SK-N-SH treated with all-trans-retinoic acid at 6 μM for 48 hours (cell line): ENCODE data around the gene ICE1.

Source experiments
- ATAC-seq: fragments of 200-7000 bp; cut with Tn5 transposase; 3 replicates; pipeline ENCODE4 v1.9.1; 2020; ENCODE audit warnings: mild to moderate bottlenecking, moderate library complexity
- ARNTL ChIP-seq: fragments of 450-650 bp; formaldehyde crosslinking; IDR thresholded peaks from 2 replicates; pipeline ENCODE4 v1.5.0; 2020; ENCODE audit warnings: low read depth, mild to moderate bottlenecking, moderate library complexity, borderline replicate concordance
- BACH2 ChIP-seq: fragments of 250-450 bp; sonication (Bioruptor Pico); IDR thresholded peaks from 2 replicates; pipeline ENCODE4 v1.9.0; 2021; ENCODE audit warnings: mild to moderate bottlenecking, borderline replicate concordance
- CREB5 ChIP-seq: fragments of 250-450 bp; sonication (Bioruptor Pico); IDR thresholded peaks from 2 replicates; pipeline ENCODE4 v1.5.1; 2020; ENCODE audit warnings: low read depth, mild to moderate bottlenecking, moderate library complexity
- CSDC2 ChIP-seq: fragments of 250-450 bp; sonication (Bioruptor Pico); IDR thresholded peaks from 2 replicates; pipeline ENCODE4 v1.5.0; 2020; ENCODE audit warnings: mild to moderate bottlenecking, moderate library complexity
- CSRNP3 ChIP-seq: fragments of 250-450 bp; sonication (Bioruptor Pico); IDR thresholded peaks from 2 replicates; pipeline ENCODE4 v1.5.1; 2021; ENCODE audit warnings: mild to moderate bottlenecking, moderate library complexity
- ESRRG ChIP-seq: fragments of 250-450 bp; sonication (Bioruptor Pico); IDR thresholded peaks from 2 replicates; pipeline ENCODE4 v1.6.1; 2021; ENCODE audit warnings: mild to moderate bottlenecking
- GLIS3 ChIP-seq: fragments of 250-450 bp; sonication (Bioruptor Pico); IDR thresholded peaks from 2 replicates; pipeline ENCODE4 v1.5.0; 2020; ENCODE audit warnings: mild to moderate bottlenecking, moderate library complexity
- ISL1 ChIP-seq: fragments of 250-450 bp; sonication (Bioruptor Pico); IDR thresholded peaks from 2 replicates; pipeline ENCODE4 v2.1.2; 2022; ENCODE audit warnings: mild to moderate bottlenecking, moderate library complexity
- OSR1 ChIP-seq: fragments of 250-450 bp; sonication (Bioruptor Pico); IDR thresholded peaks from 2 replicates; pipeline ENCODE4 v1.8.0; 2022; ENCODE audit warnings: moderate library complexity, mild to moderate bottlenecking, inconsistent platforms
- PATZ1 ChIP-seq: fragments of 250-450 bp; sonication (Bioruptor Pico); IDR thresholded peaks from 2 replicates; pipeline ENCODE4 v1.8.0; 2020; ENCODE audit warnings: mild to moderate bottlenecking, moderate library complexity, borderline replicate concordance
- POU6F1 ChIP-seq: fragments of 250-450 bp; sonication (Bioruptor Pico); IDR thresholded peaks from 2 replicates; pipeline ENCODE4 v1.8.0; 2021; ENCODE audit warnings: low read depth, mild to moderate bottlenecking, moderate library complexity, borderline replicate concordance
- PPARA ChIP-seq: fragments of 250-450 bp; sonication (Bioruptor Pico); IDR thresholded peaks from 2 replicates; pipeline ENCODE4 v1.5.0; 2020; ENCODE audit warnings: mild to moderate bottlenecking, borderline replicate concordance
- RARB ChIP-seq: fragments of 250-450 bp; sonication (Bioruptor Pico); IDR thresholded peaks from 2 replicates; pipeline ENCODE4 v1.8.0; 2021; ENCODE audit warnings: mild to moderate bottlenecking, moderate library complexity
- SNAI2 ChIP-seq: fragments of 250-450 bp; sonication (Bioruptor Pico); IDR thresholded peaks from 2 replicates; pipeline ENCODE4 v1.5.0; 2020; ENCODE audit warnings: mild to moderate bottlenecking, moderate library complexity
- TCF4 ChIP-seq: fragments of 250-450 bp; sonication (Bioruptor Pico); IDR thresholded peaks from 2 replicates; pipeline ENCODE4 v1.8.0; 2021; ENCODE audit warnings: mild to moderate bottlenecking, moderate library complexity, borderline replicate concordance
- TOX ChIP-seq: fragments of 250-450 bp; sonication (Bioruptor Pico); IDR thresholded peaks from 2 replicates; pipeline ENCODE4 v1.8.0; 2021; ENCODE audit warnings: mild to moderate bottlenecking, moderate library complexity, borderline replicate concordance
- TSHZ2 ChIP-seq: fragments of 250-450 bp; sonication (Bioruptor Pico); IDR thresholded peaks from 2 replicates; pipeline ENCODE4 v1.5.0; 2020; ENCODE audit warnings: mild to moderate bottlenecking, moderate library complexity
- ZC3H10 ChIP-seq: fragments of 250-450 bp; sonication (Bioruptor Pico); IDR thresholded peaks from 2 replicates; pipeline ENCODE4 v1.5.1; 2021; ENCODE audit warnings: mild to moderate bottlenecking, moderate library complexity
- ZFP3 ChIP-seq: fragments of 250-450 bp; sonication (Bioruptor Pico); IDR thresholded peaks from 2 replicates; pipeline ENCODE4 v1.5.0; 2020; ENCODE audit warnings: mild to moderate bottlenecking, moderate library complexity
- ZFP30 ChIP-seq: fragments of 450-650 bp; formaldehyde crosslinking; IDR thresholded peaks from 2 replicates; pipeline ENCODE4 v1.5.0; 2022; ENCODE audit warnings: mild to moderate bottlenecking, moderate library complexity
- ZNF565 ChIP-seq: fragments of 450-650 bp; formaldehyde crosslinking; conservative IDR thresholded peaks from 2 replicates; pipeline ENCODE4 v1.5.0; 2020; ENCODE audit warnings: low read depth, mild to moderate bottlenecking, moderate library complexity
- ZNF70 ChIP-seq: fragments of 450-650 bp; formaldehyde crosslinking; IDR thresholded peaks from 2 replicates; pipeline ENCODE4 v1.5.0; 2020; ENCODE audit warnings: mild to moderate bottlenecking, moderate library complexity
- ZNF8 ChIP-seq: fragments of 450-650 bp; formaldehyde crosslinking; IDR thresholded peaks from 2 replicates; pipeline ENCODE4 v1.5.0; 2020; ENCODE audit warnings: mild to moderate bottlenecking, moderate library complexity

The ICE1 gene

GRCh38 chr5:5505815-5506214, 83.3 kb downstream of the ICE1 start (continued):
- no peak for TF ChIP-seq POU6F1
- no peak for TF ChIP-seq ZFP3 (CRISPR knock-in tag)
- TF ChIP-seq SNAI2 (CRISPR knock-in tag) = no peak
- TF ChIP-seq ESRRG (CRISPR knock-in tag) = no peak
- no peak for TF ChIP-seq OSR1 (CRISPR knock-in tag)
- no peak for TF ChIP-seq ZNF565 (CRISPR knock-in tag)
- TF ChIP-seq ISL1 = no peak
- TF ChIP-seq CREB5 (CRISPR knock-in tag) = no peak

GRCh38 chr5:5508391-5508790, 85.9 kb downstream of the ICE1 start:
- TF ChIP-seq ZFP3 (CRISPR knock-in tag) (no peak), CSDC2 (CRISPR knock-in tag) (no peak), SNAI2 (CRISPR knock-in tag) (no peak), RARB (CRISPR knock-in tag) (no peak), ESRRG (CRISPR knock-in tag) (no peak), BACH2 (no peak), GLIS3 (CRISPR knock-in tag) (no peak), ARNTL (no peak), CREB5 (CRISPR knock-in tag) (no peak)
- ATAC-seq = no peak

GRCh38 chr5:5511904-5512416, 89.5 kb downstream of the ICE1 start:
- no peak for TF ChIP-seq RARB (CRISPR knock-in tag)
- TF ChIP-seq TSHZ2 = no peak
- no peak for TF ChIP-seq ZFP30 (CRISPR knock-in tag)
- no peak for TF ChIP-seq CSDC2 (CRISPR knock-in tag)
- TF ChIP-seq ISL1 = no peak
- TF ChIP-seq OSR1 (CRISPR knock-in tag) = no peak
- TF ChIP-seq GLIS3 (CRISPR knock-in tag) = no peak
- no peak for TF ChIP-seq ZFP3 (CRISPR knock-in tag)
- TF ChIP-seq ESRRG (CRISPR knock-in tag) = no peak
- TF ChIP-seq ZNF8 (CRISPR knock-in tag) = no peak
- ATAC-seq = no peak

GRCh38 chr5:5512543-5512942, 90.1 kb downstream of the ICE1 start:
- ATAC-seq = no peak; the same call in 2 of the 3 replicates
- TF ChIP-seq ISL1 (peak; percentile 76), ZC3H10 (CRISPR knock-in tag) (no peak), CSRNP3 (CRISPR knock-in tag) (no peak), GLIS3 (CRISPR knock-in tag) (no peak), SNAI2 (CRISPR knock-in tag) (no peak), OSR1 (CRISPR knock-in tag) (no peak), ESRRG (CRISPR knock-in tag) (no peak), ZNF70 (CRISPR knock-in tag) (no peak), PPARA (CRISPR knock-in tag) (no peak), TOX (no peak), CSDC2 (CRISPR knock-in tag) (no peak), POU6F1 (peak; percentile 89; the same call in 1 of the 2 replicates), ZNF565 (CRISPR knock-in tag) (no peak), PATZ1 (no peak), BACH2 (0 out of 2 replicates have a peak, but pooled peaks have one; percentile 52), RARB (CRISPR knock-in tag) (no peak), TCF4 (CRISPR knock-in tag) (peak; percentile 96), ZNF8 (CRISPR knock-in tag) (peak; percentile 13; the same call in 1 of the 2 replicates)
